22Rv1 (cell line): Measurements from ENCODE around the gene GPR156.

Experiments used
- CTCF ChIP-seq: fragments of 450-650 bp; IDR thresholded peaks from 2 replicates; pipeline ENCODE4 v1.5.1; 2017; ENCODE audit warnings: mild to moderate bottlenecking
- ZFX ChIP-seq: fragments of 450-650 bp; IDR thresholded peaks from 2 replicates; pipeline ENCODE4 v1.6.1; 2017; ENCODE audit warnings: antibody characterized with exemption, borderline replicate concordance

- no peak for TF ChIP-seq CTCF
- TF ChIP-seq ZFX, result no peak
Measured at GRCh38 chr3:120167488-120167887, 117.5 kb downstream of the GPR156 start.
